GM18909 (cell line): ENCODE measurements around the gene TFAM.

Experiments used
- ATAC-seq: cut with Tn5 transposase; IDR thresholded peaks from one replicate; pipeline ENCODE4 v1.9.1; 2021; ENCODE audit warnings: mild to moderate bottlenecking; ENCODE audit not compliant: unreplicated experiment, poor library complexity

The TFAM gene

GRCh38 chr10:58384999-58385783 lies at the start of gene TFAM:
Gene TFAM (plus strand): TSS chr10:58385410. CDS start chr10:58385548, 138 bp downstream.
- ATAC-seq: peak; percentile 87

- ATAC-seq: no peak
Measured at GRCh38 chr10:58336242-58336641, 49.0 kb upstream of the TFAM start.

GRCh38 chr10:58341422-58341821 lies 43.8 kb upstream of the TFAM start:
- no peak for ATAC-seq

- peak; percentile 64 for ATAC-seq
Measured at GRCh38 chr10:58341947-58342346, 43.3 kb upstream of the TFAM start.

- ATAC-seq: no peak
Measured at GRCh38 chr10:58347967-58348366, 37.2 kb upstream of the TFAM start.

- no peak for ATAC-seq
Measured at GRCh38 chr10:58348571-58349033, 36.6 kb upstream of the TFAM start.

GRCh38 chr10:58350023-58350422 lies 35.2 kb upstream of the TFAM start:
- no peak for ATAC-seq

- ATAC-seq: no peak
Measured at GRCh38 chr10:58350619-58351323, 34.4 kb upstream of the TFAM start.

- ATAC-seq: no peak
Measured at GRCh38 chr10:58351616-58352578, 33.3 kb upstream of the TFAM start.

GRCh38 chr10:58352956-58353610 lies 32.1 kb upstream of the TFAM start:
- no peak for ATAC-seq

- no peak for ATAC-seq
Measured at GRCh38 chr10:58356756-58357155, 28.5 kb upstream of the TFAM start.

- ATAC-seq: no peak
Measured at GRCh38 chr10:58358314-58358933, 26.8 kb upstream of the TFAM start.

GRCh38 chr10:58358947-58359346 lies 26.3 kb upstream of the TFAM start:
- ATAC-seq: no peak

- no peak for ATAC-seq
Measured at GRCh38 chr10:58359541-58359940, 25.7 kb upstream of the TFAM start.

- no peak for ATAC-seq
Measured at GRCh38 chr10:58360412-58361004, 24.7 kb upstream of the TFAM start.

- ATAC-seq: no peak
Measured at GRCh38 chr10:58361353-58361752, 23.9 kb upstream of the TFAM start.

- no peak for ATAC-seq
Measured at GRCh38 chr10:58362027-58362789, 23.0 kb upstream of the TFAM start.

- no peak for ATAC-seq
Measured at GRCh38 chr10:58367069-58367468, 18.1 kb upstream of the TFAM start.
